Natural killer cell (primary cell): Measurements from ENCODE around the gene RNPEP. TPM values are rescaled to one million over a fixed set of nuclear protein-coding genes. Genes with fewer than 3 reads are reported as not detected.
"Not testable (repeated sequence)": the region's sequence is repeated elsewhere in the genome, so short reads cannot be mapped to it uniquely, and the experiment has no call there.

Experiments used
- ATAC-seq, 3 donors: fragments of 150-1000 bp in 2 of 3; fragments of 200-7000 bp in 1 of 3; cut with Tn5 transposase; 1 replicate in 1 of 3; 2 replicates in 2 of 3; pipeline ENCODE4 v1.10.0; 2021; ENCODE audit warnings: mild to moderate bottlenecking in 2 of 3, moderate library complexity in 2 of 3
- DNase-seq, 2 donors: peaks; one replicate each; pipeline versions ENCODE4 v3.0.0 to v3.0.0-alpha.2; 2013 to 2021; ENCODE audit warnings: mixed read lengths in 1 of 2
- H3K27ac ChIP-seq: one replicate; pipeline ENCODE4 v1.5.1; 2013; ENCODE audit warnings: mild to moderate bottlenecking, low read length
- H3K27me3 ChIP-seq: one replicate; pipeline ENCODE4 v1.6.1; 2013; ENCODE audit warnings: low read length; ENCODE audit not compliant: control insufficient read depth, insufficient read depth
- H3K36me3 ChIP-seq: one replicate; pipeline ENCODE4 v1.6.1; 2013; ENCODE audit warnings: low read length; ENCODE audit not compliant: control insufficient read depth, insufficient read depth
- H3K4me1 ChIP-seq: one replicate; pipeline ENCODE4 v1.6.1; 2013; ENCODE audit warnings: low read length; ENCODE audit not compliant: control insufficient read depth, insufficient read depth
- H3K4me3 ChIP-seq: one replicate; pipeline ENCODE4 v1.5.1; 2013; ENCODE audit warnings: low read length
- H3K9me3 ChIP-seq: one replicate; pipeline ENCODE4 v1.6.1; 2013; ENCODE audit warnings: low read length; ENCODE audit not compliant: control insufficient read depth, insufficient read depth
- H3K27ac Mint-ChIP-seq, 2 donors: one replicate each; pipeline ENCODE4 v1.8.0; 2022; ENCODE audit warnings: mild to moderate bottlenecking in 2 of 2, mixed read lengths in 2 of 2, moderate library complexity in 1 of 2
- H3K27me3 Mint-ChIP-seq, 2 donors: one replicate each; pipeline ENCODE4 v1.8.0; 2022; ENCODE audit warnings: low read depth in 2 of 2, mixed read lengths in 2 of 2
- H3K36me3 Mint-ChIP-seq: one replicate; pipeline ENCODE4 v1.8.0; 2022; ENCODE audit warnings: mixed read lengths
- H3K4me1 Mint-ChIP-seq, 2 donors: one replicate each; pipeline ENCODE4 v1.8.0; 2022; ENCODE audit warnings: mixed read lengths in 2 of 2
- H3K4me3 Mint-ChIP-seq: one replicate; pipeline ENCODE4 v1.8.0; 2022; ENCODE audit warnings: mild to moderate bottlenecking, moderate library complexity, mixed read lengths
- H3K9me3 Mint-ChIP-seq, 2 donors: one replicate each; pipeline ENCODE4 v1.8.0; 2022; ENCODE audit warnings: mixed read lengths in 2 of 2
- CTCF ChIP-seq: fragments of 200-600 bp; IDR thresholded peaks from one replicate; pipeline ENCODE4 v1.8.0; 2022; ENCODE audit warnings: antibody characterized with exemption
- WGBS: methylation state at CpG from one replicate; pipeline ENCODE4 v1.1.7; 2013; ENCODE audit warnings: missing lambda C conversion rate; ENCODE audit not compliant: insufficient coverage; 5-methylcytosine and 5-hydroxymethylcytosine counted together
- intact Hi-C: fragments of 100-400 bp; cut with micrococcal nuclease; formaldehyde crosslinking; loops from one replicate; pipeline ENCODE4 v1.14.2; 2022
- total RNA-seq, 4 donors: library from RNA; stranded (reverse); fragments of 120-200 nt in 1 of 4; gene quantifications; one replicate each; pipeline versions ENCODE4 v1.2.3 to v1.2.4, GENCODE V29; 2013 to 2022

Gene RNPEP
- total RNA-seq, 3 donors from 2014 or later (not counting 1 experiment from before 2014, with no cell fraction given): 46.1 to 50.2 (median 47.9) TPM

GRCh38 chr1:202017749-202018467 is 35.5 kb downstream of the RNPEP start:
- 79% methylated on average over 18 of the region's 18 CpGs for WGBS
- no peaks in the 10 kb centered on the region for H3K9me3 Mint-ChIP-seq
- TF ChIP-seq CTCF: no peak
- DNase-seq (no peak), ATAC-seq (no peak)
- H3K36me3 Mint-ChIP-seq: no peaks in the 10 kb centered on the region
- Histone ChIP-seq H3K4me1 (peaks cover 9% of the 10 kb centered on the region), H3K9me3 (no peaks in the 10 kb centered on the region), H3K27ac (no peak overlapping the region), H3K36me3 (no peaks in the 10 kb centered on the region), H3K27me3 (no peaks in the 10 kb centered on the region), H3K4me3 (no peak overlapping the region)
- H3K27me3 Mint-ChIP-seq: peaks cover 2 to 3% of the 10 kb centered on the region in 2 donors
- no peak overlapping the region for H3K4me3 Mint-ChIP-seq
- intact Hi-C loops: loop anchor here (10.0 kb wide), 1 partner anchor 117 kb away; no protein-coding TSS in a partner anchor
- H3K4me1 Mint-ChIP-seq: peaks cover under 1 to 18% of the 10 kb centered on the region in 2 donors
- H3K27ac Mint-ChIP-seq: peak overlapping the region in 1 of 2 donors; percentile 22

- no peak for TF ChIP-seq CTCF
Observed at GRCh38 chr1:202018468-202019234, 36.2 kb downstream of the RNPEP start.

GRCh38 chr1:202019235-202019558 is 36.7 kb downstream of the RNPEP start:
- intact Hi-C loops: loop anchor here (10.0 kb wide), 1 partner anchor 116 kb away; no protein-coding TSS in a partner anchor
- not testable (repeated sequence) for H3K9me3 ChIP-seq, H3K36me3 ChIP-seq, H3K4me3 ChIP-seq, H3K4me1 ChIP-seq, ATAC-seq, H3K27ac ChIP-seq, H3K27me3 ChIP-seq, H3K36me3 Mint-ChIP-seq, H3K4me3 Mint-ChIP-seq, H3K27me3 Mint-ChIP-seq, DNase-seq, H3K9me3 Mint-ChIP-seq
- H3K27ac Mint-ChIP-seq: peak overlapping the region in 1 of 2 donors; percentile 22
- peaks cover 6 to 22% of the 10 kb centered on the region in 2 donors for H3K4me1 Mint-ChIP-seq
- 88% methylated on average over 8 of the region's 8 CpGs for WGBS

More at GRCh38 chr1:202018468-202019234, 36.2 kb downstream of the RNPEP start:
- Histone ChIP-seq H3K36me3 (no peaks in the 10 kb centered on the region), H3K27me3 (no peaks in the 10 kb centered on the region), H3K27ac (no peak overlapping the region), H3K9me3 (no peaks in the 10 kb centered on the region), H3K4me1 (peaks cover 9% of the 10 kb centered on the region), H3K4me3 (no peak overlapping the region)
- DNase-seq (no peak), ATAC-seq (peak in 2 of 3 donors; percentile 45 to 49)
- Mint-ChIP-seq H3K27me3 (peaks cover 7 to 9% of the 10 kb centered on the region in 2 donors), H3K27ac (peak overlapping the region in 1 of 2 donors; percentile 22), H3K4me1 (peaks cover 6 to 22% of the 10 kb centered on the region in 2 donors), H3K4me3 (no peak overlapping the region), H3K36me3 (no peaks in the 10 kb centered on the region), H3K9me3 (no peaks in the 10 kb centered on the region)
- 56% methylated on average over 17 of the region's 19 CpGs for WGBS
- intact Hi-C loops: loop anchor here (10.0 kb wide), 1 partner anchor 116 kb away; no protein-coding TSS in a partner anchor

- Histone ChIP-seq H3K4me3 (no peak overlapping the region), H3K9me3 (no peaks in the 10 kb centered on the region), H3K36me3 (no peaks in the 10 kb centered on the region), H3K27ac (no peak overlapping the region), H3K4me1 (peaks cover 9% of the 10 kb centered on the region), H3K27me3 (no peaks in the 10 kb centered on the region)
- 87% methylated on average over 6 of the region's 6 CpGs for WGBS
- DNase-seq (no peak), ATAC-seq (no peak)
- Mint-ChIP-seq H3K9me3 (no peaks in the 10 kb centered on the region), H3K4me1 (peaks cover 6 to 17% of the 10 kb centered on the region in 2 donors), H3K36me3 (no peaks in the 10 kb centered on the region), H3K4me3 (no peak overlapping the region), H3K27me3 (peaks cover 4 to 9% of the 10 kb centered on the region in 2 donors), H3K27ac (no peak overlapping the region)
- no peak for TF ChIP-seq CTCF
- intact Hi-C loops: no loop called here
Observed at GRCh38 chr1:202023001-202023433, 40.6 kb downstream of the RNPEP start.
